Measurements from ENCODE around the gene ZNF76. TPM values are rescaled to one million over a fixed set of nuclear protein-coding genes. Genes with fewer than 3 reads are reported as not detected.

ZNF76 gene
- total RNA-seq, 1 donor from 2014 or later, result 45.0 TPM

- no peak for TF ChIP-seq CTCF (conservative IDR thresholded peaks at IDR 0.05)
- Mint-ChIP-seq H3K27me3 (ENCODE audit: low read depth) (peaks cover 16% of the 10 kb centered on the region), H3K4me1 (peaks cover 56% of the 10 kb centered on the region), H3K9me3 (no peaks in the 10 kb centered on the region), H3K36me3 (ENCODE audit: low read depth) (no peaks in the 10 kb centered on the region), H3K27ac (ENCODE audit: unreplicated experiment) (peak overlapping the region; percentile 63), H3K4me3 (peak overlapping the region; percentile 94)
- no peak for DNase-seq (ENCODE audit: low read depth, low spot score)
Observed at GRCh38 chr6:35215665-35216411, 43.7 kb upstream of the ZNF76 start.

DNA sequence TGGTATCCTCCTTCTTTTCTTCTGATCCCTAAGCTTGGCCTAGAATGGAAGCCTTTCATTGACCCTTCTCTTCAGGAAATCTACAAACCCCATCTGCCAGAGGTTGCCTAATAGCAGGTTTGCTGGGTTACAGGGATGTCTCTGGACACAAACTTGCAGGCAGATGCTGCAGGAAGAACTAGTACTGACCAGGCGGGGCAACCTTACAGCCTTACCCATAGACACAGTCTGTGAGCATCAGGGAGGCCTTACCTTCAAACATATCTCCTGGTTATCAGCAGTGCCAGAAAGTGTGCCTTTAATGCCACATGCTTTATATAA lies 43.2 kb upstream of the ZNF76 start:
- Mint-ChIP-seq H3K4me3 (peak overlapping the region; percentile 94), H3K4me1 (peaks cover 56% of the 10 kb centered on the region), H3K9me3 (no peaks in the 10 kb centered on the region), H3K36me3 (ENCODE audit: low read depth) (no peaks in the 10 kb centered on the region), H3K27me3 (ENCODE audit: low read depth) (peaks cover 14% of the 10 kb centered on the region), H3K27ac (ENCODE audit: unreplicated experiment) (no peak overlapping the region)
- no peak for TF ChIP-seq CTCF (conservative IDR thresholded peaks at IDR 0.05)
- DNase-seq (ENCODE audit: low read depth, low spot score), result no peak

- Mint-ChIP-seq H3K9me3 (no peaks in the 10 kb centered on the region), H3K36me3 (ENCODE audit: low read depth) (no peaks in the 10 kb centered on the region), H3K4me3 (peak overlapping the region; percentile 94), H3K27me3 (ENCODE audit: low read depth) (peaks cover 8% of the 10 kb centered on the region), H3K4me1 (peaks cover 56% of the 10 kb centered on the region), H3K27ac (ENCODE audit: unreplicated experiment) (no peak overlapping the region)
- no peak for TF ChIP-seq CTCF (conservative IDR thresholded peaks at IDR 0.05)
- DNase-seq (ENCODE audit: low read depth, low spot score), result no peak
Observed at GRCh38 chr6:35216851-35217811, 42.4 kb upstream of the ZNF76 start.

DNA sequence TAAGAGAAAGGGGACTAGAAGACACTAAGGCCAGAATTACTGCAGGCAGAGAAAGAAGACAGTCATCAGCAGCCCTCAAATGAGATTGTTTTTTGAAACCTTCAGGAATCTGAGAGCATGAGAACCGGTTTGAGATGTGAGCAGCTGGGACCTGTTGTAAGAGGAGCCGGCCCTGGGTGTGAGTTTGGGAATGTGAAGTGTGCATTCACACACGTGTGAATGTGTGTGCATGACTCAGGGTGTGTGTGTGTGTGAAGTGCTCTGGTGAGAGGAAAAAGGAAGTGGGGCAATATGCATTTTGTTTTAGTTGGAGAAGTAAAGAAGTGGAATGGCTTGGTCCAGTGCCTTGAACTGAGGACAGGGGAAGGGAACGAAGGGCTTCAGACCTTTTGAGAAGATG lies 41.5 kb upstream of the ZNF76 start:
- Mint-ChIP-seq H3K27ac (ENCODE audit: unreplicated experiment) (no peak overlapping the region), H3K4me3 (peak overlapping the region; percentile 17), H3K36me3 (ENCODE audit: low read depth) (no peaks in the 10 kb centered on the region), H3K4me1 (peaks cover 49% of the 10 kb centered on the region), H3K9me3 (no peaks in the 10 kb centered on the region), H3K27me3 (ENCODE audit: low read depth) (peaks cover 4% of the 10 kb centered on the region)
- TF ChIP-seq CTCF (conservative IDR thresholded peaks at IDR 0.05), result no peak
- no peak for DNase-seq (ENCODE audit: low read depth, low spot score)

DNA sequence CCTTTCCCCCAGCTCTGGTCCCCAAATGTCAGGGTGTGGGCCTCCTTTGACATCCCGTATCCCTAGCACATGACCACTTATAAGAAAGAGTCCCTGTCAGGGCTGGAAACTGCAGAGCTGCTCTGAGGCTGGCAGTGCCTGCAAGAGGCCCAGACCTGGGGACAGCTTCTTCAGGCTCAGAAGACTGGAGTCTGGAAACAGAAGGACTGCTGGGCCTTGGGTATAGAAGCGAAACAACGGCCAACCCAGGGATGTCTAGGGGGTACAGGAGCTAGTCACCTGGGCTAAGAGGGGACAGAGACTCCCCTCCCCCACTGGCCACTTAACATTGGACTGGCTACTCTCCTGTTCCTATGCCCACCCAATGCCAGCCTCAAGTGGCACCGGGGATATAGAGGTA lies 41.1 kb upstream of the ZNF76 start:
- no peaks in the 10 kb centered on the region for H3K27me3 Mint-ChIP-seq (ENCODE audit: low read depth)
- H3K4me1 Mint-ChIP-seq, result peaks cover 45% of the 10 kb centered on the region
- H3K27ac Mint-ChIP-seq (ENCODE audit: unreplicated experiment), result no peak overlapping the region

More for the DNA sequence above, 41.1 kb upstream of the ZNF76 start:
- DNase-seq (ENCODE audit: low read depth, low spot score), result no peak
- Mint-ChIP-seq H3K36me3 (ENCODE audit: low read depth) (no peaks in the 10 kb centered on the region), H3K9me3 (no peaks in the 10 kb centered on the region), H3K4me3 (no peak overlapping the region)
- no peak for TF ChIP-seq CTCF (conservative IDR thresholded peaks at IDR 0.05)

Measured in neural crest cell (in vitro differentiated cells).